DND-41 (cell line): Measurements from ENCODE around the gene SSR3.

Experiments used
- CTCF ChIP-seq: IDR thresholded peaks from 2 replicates; pipeline ENCODE4 v1.5.1; 2012; ENCODE audit warnings: borderline replicate concordance, low read length, moderate library complexity, mild to moderate bottlenecking; ENCODE audit not compliant: poor library complexity, severe bottlenecking; ENCODE audit errors: extremely low read depth
- EZH2 ChIP-seq: IDR thresholded peaks from 3 replicates; pipeline ENCODE4 v1.6.1; 2012; ENCODE audit warnings: borderline replicate concordance, low read depth, mild to moderate bottlenecking, moderate library complexity, low read length, inconsistent platforms; ENCODE audit not compliant: severe bottlenecking

GRCh38 chr3:156581033-156581432 is 26.1 kb upstream of the SSR3 start:
- TF ChIP-seq CTCF = no peak
- no peak for TF ChIP-seq EZH2
